NCI-H82 treated with DMSO at 0.1 percent for 48 hours (cell line): ENCODE data around the gene AMIGO2.
"Not testable (repeated sequence)": the region's sequence is repeated elsewhere in the genome, so short reads cannot be mapped to it uniquely, and the experiment has no call there.

ENCODE experiments used
- DNase-seq: peaks from one replicate; lab custom pipeline; 2025; ENCODE audit not compliant: unreplicated experiment; lab: John Stamatoyannopoulos, UW

AMIGO2 gene

DNA sequence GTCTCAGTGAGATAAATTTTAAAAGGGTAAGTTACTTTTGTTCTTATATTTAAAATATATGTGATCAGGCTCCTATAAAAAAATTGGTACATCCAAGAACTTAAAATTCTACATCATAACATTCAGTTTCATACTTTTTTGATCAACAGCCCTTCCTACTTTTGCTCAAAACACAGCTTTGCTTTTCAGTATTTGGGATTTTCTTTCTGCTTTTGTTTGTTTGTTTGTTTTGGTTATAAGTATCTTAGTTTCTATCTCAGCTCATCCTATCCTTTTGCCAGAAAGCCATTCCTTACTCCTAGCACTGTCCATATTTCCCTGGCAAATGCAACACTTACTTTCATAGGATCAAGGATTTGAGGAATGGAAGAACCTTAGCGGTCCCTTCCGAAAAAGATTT is 5.0 kb downstream of the AMIGO2 start:
- DNase-seq: no peak

DNA sequence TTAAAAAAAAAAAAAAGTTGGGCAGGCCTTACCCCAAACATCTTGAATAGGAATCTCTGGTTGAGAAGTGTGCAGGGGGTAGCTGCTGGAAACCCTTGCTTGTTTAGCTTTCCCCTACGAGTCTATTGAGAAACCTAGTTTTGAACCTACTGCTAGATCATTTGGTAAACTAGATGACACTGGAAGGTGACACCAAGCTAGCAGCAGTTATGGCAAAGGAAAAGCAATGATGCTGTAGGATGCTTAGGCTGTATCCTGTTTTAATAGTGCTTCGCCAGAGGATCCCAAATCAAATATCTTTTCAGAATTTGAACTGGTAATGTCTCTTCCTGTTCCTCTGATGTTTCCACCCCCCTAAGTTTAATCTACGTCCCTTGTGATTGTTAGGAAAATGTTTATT is 5.8 kb downstream of the AMIGO2 start:
- no peak for DNase-seq

DNA sequence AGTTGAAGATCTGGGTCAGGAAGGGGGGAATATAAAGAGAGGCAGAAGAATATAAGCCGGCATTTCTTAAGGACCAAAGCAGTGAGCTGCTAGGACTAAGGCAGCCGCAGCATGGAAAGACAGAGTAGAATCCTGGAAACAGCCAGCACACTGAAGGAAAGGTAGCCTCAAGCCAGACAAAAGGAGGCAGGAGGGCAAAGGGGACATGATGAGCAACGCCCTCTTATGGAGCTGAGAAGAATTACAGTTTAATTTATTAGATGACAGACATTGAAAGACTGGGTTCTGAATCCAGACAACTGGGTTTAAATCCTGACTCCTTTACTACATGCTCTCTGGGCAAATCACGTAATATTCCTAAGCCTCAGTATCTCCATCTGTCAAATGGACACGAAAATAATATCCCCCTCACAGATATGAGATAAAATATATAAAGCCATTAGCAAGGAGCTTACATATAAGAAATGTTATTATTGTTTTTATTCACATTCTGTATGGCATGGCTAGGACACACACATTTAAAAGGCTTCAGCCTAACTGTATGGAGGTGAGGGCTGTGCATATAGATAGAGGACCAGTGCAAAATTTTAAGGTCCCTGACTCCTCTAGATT is 8.4 kb downstream of the AMIGO2 start:
- peak; percentile 22 for DNase-seq

GRCh38 chr12:47070310-47070709 is 9.4 kb downstream of the AMIGO2 start:
- no peak for DNase-seq

DNA sequence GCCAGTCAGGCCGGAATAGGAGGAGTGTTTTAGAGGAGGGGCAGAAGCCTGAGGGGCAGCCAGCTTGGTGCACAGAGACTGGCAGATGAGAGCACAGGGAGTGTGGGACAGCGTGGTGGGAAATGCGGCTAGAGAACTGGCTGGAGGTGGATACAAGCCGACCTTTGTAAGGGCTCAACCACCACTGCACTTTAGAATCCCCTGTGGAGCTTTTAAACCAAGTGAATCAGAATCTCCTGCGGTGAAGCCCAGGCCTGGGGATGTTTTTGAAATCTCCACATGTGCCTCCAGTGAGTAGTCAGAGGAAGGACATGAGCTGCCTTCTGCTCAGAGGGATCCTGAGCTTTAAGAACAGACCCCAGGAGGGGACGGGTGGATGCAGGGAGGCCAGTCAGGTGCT is 11.2 kb downstream of the AMIGO2 start:
- no peak for DNase-seq

DNA sequence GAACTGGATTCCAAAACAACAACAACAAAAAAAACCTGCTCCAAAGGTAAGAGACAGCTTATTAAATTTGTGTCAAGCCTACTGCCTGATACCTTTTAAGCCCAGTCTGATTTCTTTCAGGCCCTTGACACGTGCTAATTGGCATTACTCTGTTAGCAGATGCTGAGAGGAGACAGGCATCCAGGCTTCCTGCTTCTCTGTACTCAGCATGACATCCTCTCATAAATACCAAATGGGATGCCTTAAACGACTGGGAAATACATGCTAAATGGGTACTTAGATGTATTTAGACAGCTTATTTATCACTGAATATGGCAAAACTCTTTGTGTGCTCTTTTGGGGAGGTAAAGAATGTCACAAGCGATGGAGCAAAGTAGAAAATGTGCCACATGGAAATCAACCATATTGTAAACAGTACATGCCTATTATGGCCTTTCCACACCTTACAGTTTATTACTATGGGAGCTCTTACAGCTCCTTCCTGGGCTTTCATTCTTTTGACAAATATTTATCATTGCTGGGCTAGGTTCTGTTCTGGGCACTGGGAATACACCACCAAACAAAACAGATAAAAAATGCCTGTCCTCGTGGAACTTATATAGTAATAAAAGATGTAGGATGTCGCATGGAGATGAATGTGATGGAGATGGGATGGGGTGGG is 11.9 kb downstream of the AMIGO2 start:
- DNase-seq: no peak

DNA sequence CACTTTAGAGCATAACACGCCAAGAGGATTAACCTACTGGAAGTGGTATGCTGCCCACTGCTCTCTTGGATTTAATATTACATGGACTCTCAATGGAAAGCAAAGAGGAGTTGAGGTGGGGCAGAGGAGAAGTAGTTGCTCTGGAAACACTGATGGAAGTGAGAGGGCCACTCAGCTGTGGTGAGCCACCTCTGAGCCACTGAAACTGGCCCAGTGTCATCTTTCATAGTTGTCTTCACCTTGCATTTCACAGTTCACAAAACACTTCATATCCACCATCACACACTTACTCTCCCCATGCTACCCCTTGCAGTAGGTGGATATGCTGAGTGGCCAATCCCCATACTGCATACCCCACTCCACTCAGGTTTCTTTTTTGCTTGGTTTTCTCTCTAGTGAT is 12.6 kb downstream of the AMIGO2 start:
- DNase-seq: no peak

DNA sequence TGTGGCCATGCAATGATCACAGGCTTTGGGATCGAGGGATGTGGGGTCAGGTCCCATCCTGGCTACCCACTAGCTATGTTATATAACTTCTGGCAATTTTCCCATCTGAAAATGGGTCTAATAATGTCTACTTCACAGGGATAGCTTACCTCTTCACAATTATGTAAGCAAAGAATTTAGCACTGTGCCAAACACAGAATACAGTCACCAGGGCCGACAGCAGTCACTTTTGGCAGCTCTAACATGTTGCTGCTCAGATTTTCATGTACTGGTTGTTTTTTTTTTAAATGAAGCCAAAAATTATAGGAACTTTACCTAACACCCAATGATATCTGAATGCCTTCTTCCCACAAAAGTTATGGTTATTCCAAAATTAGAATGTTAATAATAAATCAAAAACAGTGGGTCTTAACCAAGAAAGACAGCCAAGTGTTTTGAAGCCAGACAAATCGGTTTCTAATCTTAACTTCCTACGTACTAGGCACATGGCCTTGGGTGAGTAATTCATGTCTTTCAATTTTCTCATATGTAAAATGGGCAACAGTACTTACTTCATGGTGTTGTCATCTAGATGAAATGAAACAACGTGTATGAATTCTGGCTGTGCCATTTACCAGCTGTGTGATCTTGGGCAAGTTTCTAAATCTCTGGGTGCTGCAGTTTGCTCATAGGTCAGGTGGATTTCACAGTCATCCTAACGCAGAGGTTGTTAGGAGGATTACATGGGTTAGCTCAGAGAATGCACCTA is 13.3 kb downstream of the AMIGO2 start:
- no peak for DNase-seq

DNA sequence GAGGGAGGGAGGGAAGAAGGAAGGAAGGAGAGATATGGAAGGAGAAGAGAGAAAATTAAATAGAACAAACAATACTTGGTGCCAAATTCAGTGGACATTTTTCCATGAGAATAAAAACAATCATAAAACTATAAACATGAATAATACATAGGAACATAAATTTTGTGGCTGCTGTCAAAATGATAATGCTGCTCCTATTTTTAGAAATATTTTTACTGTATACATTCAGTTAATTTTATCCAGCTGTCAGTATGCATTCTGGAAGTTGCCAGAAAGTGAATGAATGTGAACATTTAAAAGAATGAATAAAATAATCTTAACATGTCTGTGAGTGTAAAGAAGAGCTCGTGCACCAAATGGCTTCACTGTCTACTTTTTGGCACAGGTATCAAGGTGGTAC is 14.2 kb downstream of the AMIGO2 start:
- no peak for DNase-seq

DNA sequence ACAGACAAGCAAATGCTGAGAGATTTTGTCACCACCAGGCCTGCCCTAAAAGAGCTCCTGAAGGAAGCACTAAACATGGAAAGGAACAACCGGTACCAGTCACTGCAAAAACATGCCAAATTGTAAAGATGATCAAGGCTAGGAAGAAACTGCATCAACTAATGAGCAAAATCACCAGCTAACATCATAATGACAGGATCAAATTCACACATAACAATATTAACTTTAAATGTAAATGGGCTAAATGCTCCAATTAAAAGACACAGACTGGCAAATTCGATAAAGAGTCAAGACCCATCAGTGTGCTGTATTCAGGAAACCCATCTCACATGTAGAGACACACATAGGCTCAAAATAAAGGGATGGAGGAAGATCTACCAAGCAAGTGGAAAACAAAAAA is 21.1 kb downstream of the AMIGO2 start:
- not testable (repeated sequence) for DNase-seq

DNA sequence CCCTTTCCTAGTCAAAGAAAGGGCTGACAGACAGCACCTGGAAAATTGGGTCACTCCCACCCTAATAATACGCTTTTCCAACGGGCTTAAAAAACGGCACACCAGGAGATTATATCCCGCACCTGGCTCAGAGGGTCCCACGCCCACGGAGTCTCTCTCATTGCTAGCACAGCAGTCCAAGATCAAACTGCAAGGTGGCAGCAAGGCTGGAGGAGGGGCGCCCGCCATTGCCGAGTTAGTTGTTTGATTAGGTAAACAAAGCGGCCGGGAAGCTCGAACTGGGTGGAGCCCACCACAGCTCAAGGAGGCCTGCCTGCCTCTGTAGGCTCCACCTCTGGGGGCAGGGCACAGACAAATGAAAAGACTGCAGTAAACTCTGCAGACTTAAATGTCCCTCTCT is 22.8 kb downstream of the AMIGO2 start:
- not testable (repeated sequence) for DNase-seq

GRCh38 chr12:47055856-47056255 is 23.9 kb downstream of the AMIGO2 start:
- not testable (repeated sequence) for DNase-seq

DNA sequence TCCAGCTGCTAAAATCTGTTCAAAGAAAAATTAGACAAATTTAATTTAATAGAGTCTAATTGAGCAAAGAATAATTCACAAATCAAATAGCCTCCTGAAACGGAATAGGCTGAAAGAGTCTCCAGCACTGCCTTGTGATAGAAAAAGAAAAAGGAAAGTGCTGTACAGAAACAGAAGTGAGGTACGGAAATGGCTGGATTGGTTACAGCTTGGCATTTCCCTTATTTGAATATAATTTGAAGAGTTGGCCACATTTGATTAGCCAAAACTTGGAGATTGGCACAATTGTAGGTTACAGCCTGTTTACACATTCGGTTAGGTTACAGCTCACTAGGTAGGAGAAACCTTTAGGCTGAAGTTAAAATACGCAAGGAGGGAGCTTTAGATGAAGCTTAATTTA is 25.1 kb downstream of the AMIGO2 start:
- no peak for DNase-seq

- no peak for DNase-seq
Measured at GRCh38 chr12:47053961-47054360, 25.8 kb downstream of the AMIGO2 start.

DNA sequence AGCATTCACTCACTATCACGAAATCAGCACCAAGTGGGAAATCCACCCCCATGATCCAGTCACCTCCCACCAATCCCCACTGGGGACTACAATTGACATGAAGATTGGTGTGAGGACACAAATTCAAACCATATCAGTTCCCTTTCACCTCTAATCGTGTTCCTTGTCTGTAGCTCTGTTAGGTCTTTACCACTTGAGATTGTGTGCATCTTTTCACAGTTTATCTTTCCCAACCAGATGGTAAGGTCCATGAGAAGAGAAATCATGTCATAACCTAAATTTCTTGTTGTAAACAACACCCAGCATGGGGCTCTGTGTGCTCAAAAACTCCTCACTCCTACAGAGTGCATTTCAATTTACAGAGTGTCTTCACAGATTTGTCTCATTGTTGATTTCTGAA is 27.5 kb downstream of the AMIGO2 start:
- DNase-seq: no peak

- not testable (repeated sequence) for DNase-seq
Measured at GRCh38 chr12:47051291-47051690, 28.5 kb downstream of the AMIGO2 start.

DNA sequence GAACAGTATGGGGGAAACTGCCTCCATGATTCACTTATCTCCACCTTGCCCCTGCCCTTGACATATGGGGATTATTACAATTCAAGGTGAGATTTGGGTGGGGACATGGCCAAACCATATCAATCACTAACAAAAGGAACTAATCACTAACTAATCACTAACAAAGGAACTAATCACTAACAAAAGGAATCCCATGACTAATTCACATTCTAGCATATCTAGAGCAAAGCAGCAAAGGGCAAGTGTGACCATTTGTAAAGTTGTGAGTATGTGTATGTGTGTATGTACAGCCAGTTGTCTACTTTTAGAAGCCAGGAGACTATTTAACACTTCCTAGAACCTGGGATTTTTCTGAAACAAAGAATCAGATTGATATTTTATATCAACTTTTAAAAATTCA is 31.2 kb downstream of the AMIGO2 start:
- no peak for DNase-seq

GRCh38 chr12:47041327-47041726 is 38.4 kb downstream of the AMIGO2 start:
- no peak for DNase-seq

DNA sequence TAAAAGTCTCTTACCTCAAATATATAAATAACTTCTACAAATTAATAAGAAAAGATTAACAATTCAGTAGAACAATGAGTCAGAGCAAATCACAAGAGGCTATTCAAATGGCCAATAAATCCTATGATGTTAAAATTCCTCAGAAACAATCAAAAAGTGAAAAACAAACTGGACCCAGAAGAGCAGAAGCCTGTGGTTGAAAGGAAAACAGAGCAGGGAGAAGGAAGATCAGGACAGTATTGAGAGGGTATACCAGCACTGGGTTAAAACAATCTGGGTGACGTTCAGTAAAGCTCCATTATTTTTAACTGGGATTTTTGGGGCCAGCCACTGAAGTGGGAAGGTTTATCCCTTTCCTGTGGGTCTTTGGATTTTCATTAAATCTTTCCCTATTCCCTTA is 40.0 kb downstream of the AMIGO2 start:
- no peak for DNase-seq

- DNase-seq: no peak
Measured at GRCh38 chr12:47039079-47039478, 40.7 kb downstream of the AMIGO2 start.

GRCh38 chr12:47038270-47038748 is 41.5 kb downstream of the AMIGO2 start:
- no peak for DNase-seq

- DNase-seq: no peak
Measured at GRCh38 chr12:47035484-47035883, 44.3 kb downstream of the AMIGO2 start.
